ENCODE results near the gene C10orf120. TPM values are rescaled to one million over a fixed set of nuclear protein-coding genes. Genes with fewer than 3 reads are reported as not detected.

The C10orf120 gene
- total RNA-seq, 1 donor from 2014 or later: not detected

GRCh38 chr10:122658356-122659049 is 41.1 kb downstream of the C10orf120 start:
- Mint-ChIP-seq H3K36me3 (no peaks in the 10 kb centered on the region), H3K27me3 (ENCODE audit: low read depth) (peaks cover 54% of the 10 kb centered on the region), H3K9me3 (no peaks in the 10 kb centered on the region), H3K4me1 (no peaks in the 10 kb centered on the region), H3K27ac (no peak overlapping the region), H3K4me3 (no peak overlapping the region)
- no peak for TF ChIP-seq CTCF (IDR thresholded peaks at IDR 0.05; ENCODE audit: unreplicated experiment)
- no peak for DNase-seq (ENCODE audit: low spot score in 2 of 2, unreplicated experiment in 2 of 2)

- H3K4me1 Mint-ChIP-seq: no peaks in the 10 kb centered on the region
- peaks cover 57% of the 10 kb centered on the region for H3K27me3 Mint-ChIP-seq (ENCODE audit: low read depth)
- no peak overlapping the region for H3K4me3 Mint-ChIP-seq
- H3K27ac Mint-ChIP-seq: no peak overlapping the region
- no peaks in the 10 kb centered on the region for H3K36me3 Mint-ChIP-seq
- no peak for TF ChIP-seq CTCF (IDR thresholded peaks at IDR 0.05; ENCODE audit: unreplicated experiment)
- DNase-seq (ENCODE audit: low spot score in 2 of 2, unreplicated experiment in 2 of 2): no peak
- H3K9me3 Mint-ChIP-seq: no peaks in the 10 kb centered on the region
Measured at GRCh38 chr10:122657729-122658128, 41.9 kb downstream of the C10orf120 start.

- H3K27me3 Mint-ChIP-seq (ENCODE audit: low read depth): peaks cover 57% of the 10 kb centered on the region
- no peaks in the 10 kb centered on the region for H3K9me3 Mint-ChIP-seq
- H3K36me3 Mint-ChIP-seq: no peaks in the 10 kb centered on the region
- H3K4me3 Mint-ChIP-seq: no peak overlapping the region
- no peak for DNase-seq (ENCODE audit: low spot score in 2 of 2, unreplicated experiment in 2 of 2)
- H3K4me1 Mint-ChIP-seq: no peaks in the 10 kb centered on the region
- TF ChIP-seq CTCF (IDR thresholded peaks at IDR 0.05; ENCODE audit: unreplicated experiment): no peak
- no peak overlapping the region for H3K27ac Mint-ChIP-seq
Measured at GRCh38 chr10:122657255-122657654, 42.4 kb downstream of the C10orf120 start.

GRCh38 chr10:122656741-122657140 is 42.9 kb downstream of the C10orf120 start:
- TF ChIP-seq CTCF (IDR thresholded peaks at IDR 0.05; ENCODE audit: unreplicated experiment): no peak
- no peak overlapping the region for H3K4me3 Mint-ChIP-seq
- H3K27me3 Mint-ChIP-seq (ENCODE audit: low read depth): peaks cover 60% of the 10 kb centered on the region
- no peaks in the 10 kb centered on the region for H3K9me3 Mint-ChIP-seq
- no peaks in the 10 kb centered on the region for H3K36me3 Mint-ChIP-seq
- no peak overlapping the region for H3K27ac Mint-ChIP-seq
- H3K4me1 Mint-ChIP-seq: no peaks in the 10 kb centered on the region
- DNase-seq (ENCODE audit: low spot score in 2 of 2, unreplicated experiment in 2 of 2): no peak

GRCh38 chr10:122656308-122656705 is 43.3 kb downstream of the C10orf120 start:
- H3K36me3 Mint-ChIP-seq: no peaks in the 10 kb centered on the region
- TF ChIP-seq CTCF (IDR thresholded peaks at IDR 0.05; ENCODE audit: unreplicated experiment): no peak
- H3K4me3 Mint-ChIP-seq: no peak overlapping the region
- no peak for DNase-seq (ENCODE audit: low spot score in 2 of 2, unreplicated experiment in 2 of 2)
- H3K27me3 Mint-ChIP-seq (ENCODE audit: low read depth): peaks cover 64% of the 10 kb centered on the region
- H3K4me1 Mint-ChIP-seq: no peaks in the 10 kb centered on the region
- H3K27ac Mint-ChIP-seq: no peak overlapping the region
- no peaks in the 10 kb centered on the region for H3K9me3 Mint-ChIP-seq

All from mesothelial cell of epicardium (in vitro differentiated cells).